Measurements from ENCODE around the gene SGTA.
A peak's percentile ranks its signal among the peaks of the same experiment; 100 is the strongest.

Gene SGTA

DNA sequence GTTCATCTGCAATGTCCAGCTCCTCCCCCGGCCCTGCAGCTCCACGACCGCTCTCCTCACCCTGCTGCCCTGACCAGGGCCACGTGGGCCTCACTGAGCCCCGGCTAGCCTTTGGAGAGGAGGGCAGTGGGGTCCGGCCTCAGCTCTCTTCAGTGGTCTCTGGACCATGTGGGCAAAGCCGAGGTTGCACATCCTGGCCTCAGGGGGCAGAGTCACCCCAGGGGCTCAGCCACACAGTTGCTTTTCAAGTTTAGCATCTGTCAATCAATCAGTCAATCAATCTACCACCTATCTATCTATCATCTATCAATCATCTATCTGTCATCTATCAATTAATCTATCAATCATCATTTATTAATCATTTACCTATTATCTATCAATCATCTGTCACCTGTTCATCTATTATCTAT, 58.9 kb downstream of the SGTA start:
- no peaks in the 10 kb centered on the region for H3K9me3 ChIP-seq (replicated peaks in 1 of 11)
- H3K4me1 ChIP-seq, result peaks cover 46 to 89% (median 85%) of the 10 kb centered on the region in 10 experiments
- H3K4me2 ChIP-seq, result peak overlapping the region; percentile 92 to 99 (median 98); a peak in 20 of 22 replicates
- no peak overlapping the region for H3K9ac ChIP-seq
- no peak for TF ChIP-seq Cebpa-rat (IDR thresholded peaks at IDR 0.05)
- H3K36me3 ChIP-seq, result no peaks in the 10 kb centered on the region
- H3K4me3 ChIP-seq, result no peak overlapping the region
- H4K20me1 ChIP-seq, result peaks cover 0 to 38% (median 16%) of the 10 kb centered on the region in 11 experiments; a peak in 15 of 22 replicates
- H3K27ac ChIP-seq, result no peak overlapping the region
- peaks cover 0 to 25% (median 0%) of the 10 kb centered on the region in 11 experiments; a peak in 9 of 22 replicates for H3K27me3 ChIP-seq

GRCh38 chr19:2723747-2724146, 59.3 kb downstream of the SGTA start:
- no peak overlapping the region for H3K4me3 ChIP-seq
- peak overlapping the region in 4 of 11 experiments; percentile 23 to 59 (median 52); a peak in 5 of 22 replicates for H3K9ac ChIP-seq
- no peak for TF ChIP-seq Cebpa-rat (IDR thresholded peaks at IDR 0.05)
- H3K4me2 ChIP-seq, result peak overlapping the region; percentile 92 to 99 (median 98)
- no peaks in the 10 kb centered on the region for H3K9me3 ChIP-seq (replicated peaks in 1 of 11)
- peaks cover 0 to 25% (median 0%) of the 10 kb centered on the region in 11 experiments; a peak in 9 of 22 replicates for H3K27me3 ChIP-seq
- peaks cover 46 to 88% (median 85%) of the 10 kb centered on the region in 10 experiments for H3K4me1 ChIP-seq
- peaks cover 0 to 4% (median 0%) of the 10 kb centered on the region in 11 experiments; a peak in 1 of 22 replicates for H3K36me3 ChIP-seq
- H3K27ac ChIP-seq, result peak overlapping the region in 4 of 11 experiments; percentile 38 to 58 (median 51); a peak in 4 of 22 replicates
- peaks cover 0 to 39% (median 16%) of the 10 kb centered on the region in 11 experiments; a peak in 16 of 22 replicates for H4K20me1 ChIP-seq

- Histone ChIP-seq H3K27me3 (peaks cover 0 to 25% (median 0%) of the 10 kb centered on the region in 11 experiments; a peak in 9 of 22 replicates), H3K27ac (peak overlapping the region in 7 of 11 experiments; percentile 5 to 58 (median 44); a peak in 10 of 22 replicates), H3K4me3 (no peak overlapping the region), H3K9ac (peak overlapping the region in 10 of 11 experiments; percentile 18 to 59 (median 48); a peak in 12 of 22 replicates), H3K4me1 (peaks cover 46 to 85% (median 82%) of the 10 kb centered on the region in 10 experiments), H4K20me1 (peaks cover 0 to 43% (median 16%) of the 10 kb centered on the region in 11 experiments; a peak in 16 of 22 replicates), H3K36me3 (peaks cover 0 to 8% (median under 1%) of the 10 kb centered on the region in 11 experiments; a peak in 5 of 22 replicates), H3K9me3 (replicated peaks in 1 of 11) (no peaks in the 10 kb centered on the region), H3K4me2 (peak overlapping the region; percentile 92 to 99 (median 98))
- TF ChIP-seq Cebpa-rat (IDR thresholded peaks at IDR 0.05), result no peak
Measured at GRCh38 chr19:2723345-2723715, 59.7 kb downstream of the SGTA start.

DNA sequence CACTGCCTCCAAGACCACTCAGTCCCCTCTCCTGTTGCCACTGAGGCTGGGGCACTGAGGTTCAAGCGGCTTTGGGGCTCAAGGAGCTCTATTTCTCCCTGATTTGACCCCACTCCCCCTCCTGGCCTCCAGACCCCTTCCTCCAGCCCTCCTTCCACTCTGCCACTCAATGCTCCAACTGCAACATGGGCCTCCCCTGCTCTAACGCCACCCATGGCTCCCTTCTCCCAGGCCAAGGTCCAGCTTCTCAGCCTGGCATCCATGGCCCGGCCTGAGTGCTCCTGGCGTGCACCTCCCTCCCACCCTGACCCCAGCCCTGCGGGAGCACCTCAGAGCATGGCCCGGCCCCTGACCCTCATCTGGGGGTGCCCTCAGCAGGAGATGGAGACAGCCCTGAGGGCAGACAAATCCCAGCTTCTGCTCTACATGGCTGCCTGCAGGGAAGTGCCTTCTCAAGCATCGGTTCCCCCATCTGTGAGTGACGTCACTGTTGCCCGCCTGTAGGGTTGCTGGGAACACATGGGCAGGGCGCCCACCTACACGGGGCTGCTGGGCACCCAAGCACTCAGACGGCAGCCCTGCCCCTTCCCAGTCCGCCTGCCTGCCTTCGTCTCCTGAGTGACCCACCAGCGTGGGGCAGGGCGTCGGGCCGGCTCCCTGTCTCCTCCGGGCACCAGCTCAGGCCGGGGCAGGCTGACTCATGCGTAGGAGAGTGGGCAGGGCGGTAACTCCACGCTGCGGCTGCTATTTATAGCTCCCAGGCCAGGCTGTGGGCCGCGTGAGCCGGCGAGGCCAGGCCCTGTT, 60.3 kb downstream of the SGTA start:
- Histone ChIP-seq H3K4me2 (peak overlapping the region; percentile 92 to 99 (median 98)), H3K9ac (peak overlapping the region in 10 of 11 experiments; percentile 18 to 59 (median 48); a peak in 12 of 22 replicates)

DNA sequence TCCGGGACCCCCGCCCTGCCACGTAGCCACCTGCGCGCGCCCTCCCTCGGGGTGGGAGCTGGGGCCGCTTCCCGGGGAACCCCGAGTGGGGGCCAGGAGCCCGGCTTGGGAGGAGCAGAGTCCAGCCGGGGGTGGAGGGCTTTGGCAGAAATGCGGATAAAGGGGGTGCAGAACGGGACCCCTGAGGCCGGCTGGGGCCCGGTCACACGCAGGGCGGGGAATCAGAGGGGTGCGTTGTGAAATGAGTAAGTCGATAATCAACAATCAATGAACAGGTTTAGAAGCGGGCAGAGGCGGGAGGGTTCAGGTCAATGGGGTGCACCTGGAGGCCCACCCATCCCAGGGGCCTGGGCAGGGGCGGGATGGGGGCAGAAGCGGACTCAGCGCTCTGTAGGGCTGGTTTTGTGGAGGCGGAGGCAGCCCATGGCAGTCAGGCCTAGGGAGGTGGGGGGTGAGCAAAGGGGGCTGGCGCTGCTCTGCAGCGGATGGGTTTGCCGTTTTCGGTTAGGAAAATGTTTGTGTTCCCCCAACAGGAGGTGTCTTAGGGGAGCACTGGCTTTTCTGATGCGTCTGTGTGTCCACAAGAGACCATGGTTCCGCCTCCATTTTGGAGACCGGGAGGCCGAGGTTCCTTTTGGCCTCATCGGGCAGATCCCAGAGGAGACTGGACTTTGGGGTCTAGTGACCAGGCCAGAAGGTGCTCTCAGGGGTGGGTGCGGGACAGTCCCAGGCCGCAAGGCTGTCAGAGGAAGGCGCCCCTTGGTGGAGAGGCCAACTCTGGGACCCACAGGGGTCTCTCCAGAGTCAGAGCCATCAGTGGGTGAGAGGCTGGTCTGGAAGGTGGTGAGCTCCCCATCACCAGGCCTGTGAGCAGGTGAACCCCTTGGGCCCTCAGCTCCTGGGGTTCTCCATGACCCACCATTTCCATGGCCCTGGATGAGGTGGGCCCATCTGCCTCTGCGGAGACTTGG, 61.2 kb downstream of the SGTA start:
- Histone ChIP-seq H3K27ac (peak overlapping the region in 8 of 11 experiments; percentile 43 to 81 (median 59); a peak in 14 of 22 replicates), H3K4me1 (peaks cover 41 to 75% (median 67%) of the 10 kb centered on the region in 10 experiments), H3K9ac (peak overlapping the region; percentile 75 to 87 (median 81); a peak in 21 of 22 replicates), H3K4me2 (peak overlapping the region; percentile 92 to 99 (median 98)), H4K20me1 (peaks cover 0 to 36% (median 13%) of the 10 kb centered on the region in 11 experiments; a peak in 11 of 22 replicates), H3K36me3 (peaks cover 0 to 22% (median 14%) of the 10 kb centered on the region in 11 experiments; a peak in 18 of 22 replicates), H3K4me3 (peak overlapping the region; percentile 69 to 79 (median 72)), H3K9me3 (replicated peaks in 1 of 11) (0 out of 22 replicates have a peak, but pooled peaks cover 0 to 4% (median 0%) of the 10 kb centered on the region in 11 experiments), H3K27me3 (peaks cover 0 to 10% (median 0%) of the 10 kb centered on the region in 11 experiments; a peak in 9 of 22 replicates)
- no peak for TF ChIP-seq Cebpa-rat (IDR thresholded peaks at IDR 0.05)

More for the DNA sequence above, 60.3 kb downstream of the SGTA start:
- H3K27ac ChIP-seq, result peak overlapping the region in 7 of 11 experiments; percentile 5 to 58 (median 44); a peak in 9 of 22 replicates
- H3K9me3 ChIP-seq (replicated peaks in 1 of 11), result no peaks in the 10 kb centered on the region
- H4K20me1 ChIP-seq, result peaks cover 0 to 43% (median 17%) of the 10 kb centered on the region in 11 experiments; a peak in 16 of 22 replicates
- H3K4me1 ChIP-seq, result peaks cover 46 to 83% (median 76%) of the 10 kb centered on the region in 10 experiments
- H3K27me3 ChIP-seq, result peaks cover 0 to 19% (median 0%) of the 10 kb centered on the region in 11 experiments; a peak in 9 of 22 replicates
- H3K4me3 ChIP-seq, result peak overlapping the region in 2 of 10 experiments; percentile 6; a peak in 4 of 20 replicates
- no peak for TF ChIP-seq Cebpa-rat (IDR thresholded peaks at IDR 0.05)
- peaks cover 0 to 14% (median 6%) of the 10 kb centered on the region in 11 experiments; a peak in 16 of 22 replicates for H3K36me3 ChIP-seq

DNA sequence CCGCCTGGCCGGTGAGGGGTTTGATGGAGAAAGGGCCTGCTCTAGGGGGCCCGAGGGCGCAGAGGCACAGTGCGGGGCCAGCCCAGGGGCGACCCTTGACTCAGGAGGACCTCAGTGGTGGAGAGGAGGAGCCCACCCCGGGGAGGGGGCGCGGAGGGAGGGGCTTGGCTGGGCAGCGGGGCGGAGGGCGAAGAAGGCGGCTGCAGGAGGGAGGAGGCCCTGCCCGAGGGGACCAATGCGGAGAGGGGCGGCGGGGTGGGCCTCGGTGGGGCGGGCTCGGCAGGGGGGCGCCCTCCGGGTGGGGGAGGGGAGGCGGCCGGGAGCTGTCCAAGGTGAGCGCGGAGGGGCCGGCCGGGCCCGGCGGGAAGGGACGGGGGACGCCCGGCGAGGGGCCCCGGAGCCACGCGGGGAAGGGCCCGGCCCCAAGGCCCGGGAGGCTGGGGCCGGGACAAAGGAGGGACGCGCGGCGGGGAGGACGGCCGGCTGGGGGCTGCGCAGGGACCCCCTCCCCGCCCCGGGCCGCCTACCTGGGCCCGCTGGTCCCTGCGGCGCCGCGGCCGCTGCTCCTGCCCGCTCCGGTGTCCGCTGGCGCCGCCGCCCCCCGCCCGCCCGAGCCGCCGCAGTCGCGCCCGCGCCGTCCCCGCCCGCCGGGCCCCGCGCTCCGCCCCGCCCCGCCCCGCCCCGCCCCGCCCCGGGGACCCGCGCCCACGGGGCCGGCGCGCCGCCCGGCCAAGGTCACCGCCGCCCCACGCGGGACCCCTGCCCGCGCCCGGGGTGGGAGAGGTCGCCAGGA, 62.1 kb downstream of the SGTA start, which contains the start of gene DIRAS1:
DIRAS1 (minus strand) TSS at position 596 of the 793 bp plus-strand sequence. CDS start 3,566 bp downstream, outside the sequence.
- Histone ChIP-seq H3K9me3 (replicated peaks in 1 of 11) (peaks cover 4 to 12% (median 7%) of the 10 kb centered on the region in 11 experiments), H3K4me3 (peak within 1 kb of the TSS; percentile 69 to 79 (median 72)), H3K27me3 (peaks cover 0 to 1% (median 0%) of the 10 kb centered on the region in 11 experiments; a peak in 5 of 22 replicates), H3K36me3 (peaks cover 7 to 31% (median 22%) of the 10 kb centered on the region in 11 experiments), H3K4me1 (peaks cover 36 to 66% (median 59%) of the 10 kb centered on the region in 10 experiments), H3K9ac (peak within 1 kb of the TSS; percentile 75 to 87 (median 83)), H3K27ac (peak within 1 kb of the TSS; percentile 58 to 81 (median 71)), H3K4me2 (peak within 1 kb of the TSS; percentile 97 to 100 (median 99)), H4K20me1 (peaks cover 0 to 29% (median 12%) of the 10 kb centered on the region in 11 experiments; a peak in 8 of 22 replicates)
- TF ChIP-seq Cebpa-rat (IDR thresholded peaks at IDR 0.05), result no peak

Measured in BLaER1 treated with 17β-estradiol and CSF1 and Interleukin-3, amounts not matched to agents 10 nM and 100 nM (cell line).